Measurements from ENCODE around the gene MID2.

Gene MID2

DNA sequence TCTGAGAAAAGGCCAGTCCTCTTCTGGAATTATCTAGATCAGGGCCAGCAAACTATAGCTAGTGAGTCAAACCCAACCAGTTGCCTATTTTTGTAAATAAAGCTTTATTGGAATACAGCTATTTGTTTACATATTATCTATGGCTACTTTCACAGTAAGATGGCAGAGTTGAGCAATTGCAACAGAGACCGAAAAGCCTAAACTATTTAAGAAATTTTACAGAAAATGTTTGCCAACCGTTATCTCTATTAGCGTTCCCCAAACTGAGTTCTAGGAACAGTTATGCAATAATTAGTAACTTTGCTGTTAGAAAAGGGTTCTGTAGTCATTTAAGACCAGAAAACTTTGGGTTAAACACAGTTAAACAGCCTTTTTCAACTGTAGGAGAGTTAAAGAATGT, 146.0 kb downstream of the MID2 start:
- no peak for DNase-seq
